SKM-1 (cell line): ENCODE results near the gene KCNIP1.
"Not testable (repeated sequence)": the region's sequence is repeated elsewhere in the genome, so short reads cannot be mapped to it uniquely, and the experiment has no call there.

Source experiments
- DNase-seq: peaks from one replicate; lab custom pipeline; 2025; ENCODE audit not compliant: unreplicated experiment; lab: John Stamatoyannopoulos, UW

KCNIP1 gene

DNA sequence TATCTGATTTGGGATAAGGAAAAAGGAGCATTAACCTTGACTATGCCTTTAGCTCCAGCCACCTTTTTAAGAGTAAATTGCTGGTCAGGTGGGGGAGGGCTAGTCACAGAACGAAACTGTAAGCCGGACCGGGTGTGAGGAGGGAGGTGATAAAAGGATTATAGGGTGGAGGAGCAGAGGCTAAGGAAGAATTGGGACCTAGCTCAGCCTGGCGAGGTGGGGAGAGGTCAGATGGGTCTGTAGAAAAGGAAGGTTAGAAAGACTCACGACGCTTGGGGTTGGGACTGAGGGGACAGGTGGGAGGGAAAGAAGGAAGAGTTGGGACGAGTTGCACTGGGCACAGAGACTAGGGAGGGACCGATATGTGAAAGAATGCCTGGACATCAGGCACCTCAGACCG is 262.0 kb downstream of the KCNIP1 start:
- DNase-seq: not testable (repeated sequence)

DNA sequence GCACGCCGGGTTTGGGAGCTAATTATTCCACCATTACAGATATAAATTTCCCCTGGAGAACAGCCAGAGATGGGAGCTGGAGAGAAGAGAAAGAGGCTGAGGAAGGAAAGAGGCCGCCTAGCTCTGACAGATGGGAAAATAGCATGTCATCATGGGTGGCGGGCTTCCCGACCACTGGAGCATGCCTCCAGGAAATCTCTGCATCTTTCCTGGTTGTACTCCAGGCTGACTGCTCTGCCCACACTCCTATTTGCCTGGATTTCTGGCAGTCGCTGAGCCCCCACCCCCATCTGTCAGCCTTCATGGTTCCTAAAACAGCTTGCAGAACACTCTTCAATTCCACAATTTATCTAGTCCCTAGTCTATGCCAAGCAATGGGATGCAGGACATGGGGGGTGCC is 265.4 kb downstream of the KCNIP1 start:
- DNase-seq: no peak

DNA sequence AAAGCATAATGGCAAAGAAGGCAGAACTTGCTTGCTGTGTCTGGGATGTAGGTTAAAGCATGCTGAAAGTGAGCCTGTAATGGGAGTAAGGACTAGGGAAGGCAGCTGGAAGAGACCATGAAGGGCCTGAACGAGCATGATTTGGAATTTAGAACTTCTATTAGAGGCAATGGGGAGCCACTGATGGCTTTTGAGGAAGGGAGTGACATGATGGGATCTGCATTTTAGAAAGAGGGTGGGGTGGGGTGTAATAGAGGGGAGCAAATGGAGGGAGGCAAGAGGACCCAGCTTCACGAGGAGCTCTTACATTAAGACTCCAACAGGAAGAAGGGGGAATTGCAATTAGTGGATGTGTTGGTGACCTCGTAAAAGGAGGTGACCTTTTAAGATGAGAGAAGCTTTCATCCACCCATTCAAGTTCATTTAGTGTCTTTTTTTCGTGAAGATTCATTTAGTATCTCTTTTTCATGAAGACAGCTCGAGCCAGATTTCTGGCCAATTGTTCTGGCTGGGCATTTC is 266.1 kb downstream of the KCNIP1 start:
- DNase-seq: no peak

DNA sequence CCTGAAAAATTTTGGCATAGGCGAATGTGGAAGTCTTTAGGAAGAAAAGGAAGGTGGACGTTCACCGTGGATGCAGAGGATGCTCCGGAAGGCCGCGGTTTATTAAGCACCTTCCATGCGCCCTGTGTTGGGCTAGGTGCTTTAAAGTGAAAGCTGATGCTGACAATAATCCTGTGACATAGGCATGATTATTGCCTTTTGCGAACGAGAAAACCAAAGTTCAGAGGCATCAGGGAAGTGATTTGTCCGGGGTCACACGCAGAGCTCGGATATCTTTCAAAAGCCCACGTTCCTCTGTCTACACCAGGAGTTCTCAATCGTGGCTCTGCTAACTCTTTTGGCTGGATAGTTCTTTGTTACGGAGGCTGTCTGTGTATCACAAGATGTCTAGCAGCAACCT is 267.7 kb downstream of the KCNIP1 start:
- no peak for DNase-seq

DNA sequence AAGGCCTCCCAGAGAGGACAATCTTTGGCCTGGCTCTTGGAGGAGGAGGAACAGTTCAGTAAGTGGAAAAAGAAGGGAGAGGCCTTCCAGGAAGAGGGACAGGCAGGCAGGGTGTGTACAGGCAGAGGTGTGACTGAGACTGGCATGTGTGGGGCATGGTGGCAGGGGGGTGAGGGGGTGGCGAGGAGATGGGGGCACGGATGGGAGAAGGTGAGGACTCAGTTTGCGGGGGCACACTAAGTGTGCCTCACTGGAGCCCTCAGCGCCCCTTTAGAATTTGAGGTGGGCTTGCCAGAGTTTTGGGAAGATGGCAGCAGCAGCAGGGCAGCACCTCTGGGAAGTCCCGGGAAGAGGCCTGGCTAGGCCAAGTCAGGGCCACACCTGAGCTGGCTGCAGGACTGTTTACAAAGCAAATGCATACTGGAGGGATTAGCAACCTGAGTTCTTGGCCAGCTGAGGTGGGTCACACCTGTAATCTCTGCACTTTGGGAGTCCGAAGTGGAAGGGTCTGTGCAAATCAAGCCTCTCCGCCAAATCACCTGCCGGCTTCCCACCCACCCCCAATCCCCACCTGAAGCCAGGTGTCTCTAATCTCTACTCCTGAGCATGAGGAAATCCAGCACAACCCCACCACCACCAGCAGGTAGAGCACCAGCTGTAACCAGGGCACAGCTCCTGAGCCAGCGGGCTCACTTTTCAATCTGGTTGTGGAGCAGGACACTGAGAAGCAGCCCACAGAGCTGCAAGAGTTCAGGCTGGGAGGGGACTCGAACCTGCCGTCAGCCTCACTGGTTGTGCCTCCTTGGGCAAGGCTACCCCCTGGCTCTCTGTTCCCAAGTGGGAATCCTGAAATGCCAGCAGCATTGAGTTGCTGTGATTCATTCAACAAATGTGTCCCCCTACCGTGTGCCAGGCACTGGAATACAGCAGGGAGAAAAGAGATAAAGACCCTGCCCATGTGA is 269.5 kb downstream of the KCNIP1 start:
- no peak for DNase-seq

DNA sequence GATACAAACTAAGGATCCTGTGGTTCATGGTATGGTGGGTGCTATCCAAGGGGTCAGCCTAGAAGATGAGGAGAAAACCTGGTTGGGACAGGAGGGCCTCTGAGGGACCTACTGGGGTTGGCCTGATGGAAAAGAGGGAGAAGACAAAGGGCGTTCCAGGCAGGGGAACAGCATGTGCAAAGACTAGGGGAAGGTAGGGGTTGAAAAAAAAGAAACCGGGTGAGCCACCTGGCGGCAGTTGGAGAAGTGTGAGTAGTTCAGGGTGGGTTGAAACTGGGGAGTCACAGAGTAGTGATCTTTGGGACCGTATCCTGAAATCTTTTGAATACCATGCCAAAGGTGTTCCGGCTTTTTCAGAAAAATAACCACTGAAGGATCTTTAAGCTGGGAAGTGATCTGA is 271.0 kb downstream of the KCNIP1 start:
- DNase-seq: no peak

DNA sequence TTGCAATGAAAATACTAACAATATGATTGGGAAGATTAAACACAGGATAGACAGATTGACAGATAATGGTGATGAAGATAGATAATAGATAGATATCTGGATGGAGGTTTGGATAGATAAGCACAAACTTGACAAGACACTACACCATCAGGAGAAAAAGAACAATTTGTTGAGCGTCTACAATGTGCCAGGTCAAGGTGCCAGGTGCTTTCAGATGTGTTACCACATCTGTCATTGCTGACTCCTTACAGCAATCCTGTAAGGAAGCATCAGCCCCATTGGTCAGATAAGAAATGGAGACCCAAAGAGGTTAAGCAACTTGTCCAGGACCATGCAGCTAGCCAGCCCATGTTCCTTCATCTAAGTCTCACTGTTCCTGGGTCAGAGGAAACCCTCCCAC is 278.1 kb downstream of the KCNIP1 start:
- no peak for DNase-seq

DNA sequence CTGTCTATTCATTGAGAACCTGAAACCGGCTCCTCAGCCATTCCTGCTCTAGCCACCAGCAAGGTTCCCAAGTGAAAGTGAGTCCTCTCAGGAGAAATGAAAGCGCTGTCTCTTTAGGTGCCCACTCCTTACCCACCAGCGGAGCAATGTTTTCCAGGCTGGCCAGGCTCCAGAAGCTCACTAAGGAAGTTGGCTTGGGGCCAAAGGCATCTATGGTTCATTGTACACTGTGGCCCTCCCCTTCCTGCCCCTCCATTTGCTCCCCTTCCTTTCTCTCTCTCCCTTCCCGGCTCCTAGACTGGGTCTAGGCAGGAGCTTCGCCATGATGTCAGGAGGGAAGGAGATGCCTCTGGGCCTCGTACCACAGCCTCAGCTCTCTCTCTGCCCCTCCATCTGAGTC is 278.6 kb downstream of the KCNIP1 start:
- DNase-seq: no peak

DNA sequence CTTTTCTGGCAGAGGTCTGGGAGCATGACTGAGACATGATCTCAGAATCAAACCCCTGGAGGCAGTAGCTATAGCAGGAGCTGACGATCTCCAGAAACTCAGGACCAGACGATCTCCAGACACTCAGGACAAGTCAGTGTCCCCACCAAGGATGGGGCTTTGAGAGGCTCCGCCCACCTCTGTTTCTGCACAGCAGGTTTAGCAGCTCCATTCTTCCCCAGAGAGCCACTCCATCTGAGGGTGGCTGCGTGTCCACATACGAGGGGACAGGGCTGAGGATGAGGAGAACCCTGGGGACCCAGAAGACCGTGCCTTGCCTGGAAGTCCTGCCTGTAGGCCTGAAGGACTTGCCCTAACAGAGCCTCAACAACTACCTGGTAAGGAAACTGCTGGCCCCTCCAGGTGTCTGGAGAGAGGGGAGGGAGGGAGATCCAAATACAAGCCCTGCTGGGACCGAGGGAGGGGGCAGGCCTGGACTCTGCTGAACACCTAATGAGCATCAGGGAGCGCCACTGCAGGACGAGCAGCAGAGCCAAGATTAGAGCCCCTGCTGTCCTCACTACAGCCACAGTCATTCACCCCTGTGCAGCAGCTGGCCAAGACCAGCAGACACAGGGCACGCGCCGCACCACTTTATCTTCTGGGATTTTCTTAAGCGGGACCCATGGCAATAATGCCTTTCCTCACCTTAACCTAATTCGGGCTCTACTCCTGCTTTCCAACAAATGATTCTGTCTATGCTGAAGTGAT is 279.9 kb downstream of the KCNIP1 start, which contains the start of gene GABRP:
TSS of gene GABRP (plus strand) at position 228 of the 750 bp plus-strand sequence. CDS start 4,891 bp downstream, outside the sequence.
- DNase-seq: no peak

DNA sequence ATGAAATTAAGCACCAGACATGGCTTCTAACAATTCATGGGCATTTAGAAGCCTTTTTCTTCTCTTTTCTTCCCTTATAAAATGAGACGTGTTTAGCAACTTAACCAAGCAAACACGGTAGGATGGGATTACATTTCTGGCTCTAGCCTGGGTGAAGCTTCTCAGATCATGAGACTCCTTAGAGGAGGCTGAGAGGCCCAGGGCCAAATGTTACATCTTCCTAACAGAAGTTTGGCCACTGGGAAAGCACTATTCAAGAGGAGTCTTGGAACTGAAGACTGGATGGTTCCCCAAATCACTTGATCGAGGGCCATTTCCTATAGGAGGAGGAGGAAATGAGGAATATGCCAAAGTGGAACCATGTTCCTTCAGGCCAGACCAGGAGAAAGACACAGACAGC is 281.6 kb downstream of the KCNIP1 start:
- DNase-seq: no peak
